ENCODE results near the gene ST14. TPM values are rescaled to one million over a fixed set of nuclear protein-coding genes. Genes with fewer than 3 reads are reported as not detected.

Gene ST14
- total RNA-seq, 4 donors from 2014 or later: 335 to 641 (median 446) TPM

DNA sequence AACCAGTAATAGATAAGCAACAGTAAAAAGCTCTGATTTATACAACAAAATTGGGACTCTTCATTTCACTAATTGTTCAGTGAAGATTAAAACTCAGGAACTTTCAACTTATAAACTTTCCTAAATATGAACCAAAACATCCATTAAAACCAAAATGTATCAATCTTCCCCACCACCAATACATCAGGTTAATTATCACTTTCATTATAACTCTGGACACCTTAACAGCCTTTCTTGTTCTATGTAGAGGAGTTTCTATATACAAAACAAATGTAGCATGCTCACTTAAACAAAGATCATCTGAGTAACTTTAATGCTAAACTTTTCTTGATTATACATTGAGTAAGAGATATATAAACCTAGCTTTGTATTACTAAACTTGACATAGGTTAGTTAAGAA lies 74.7 kb downstream of the ST14 start:
- intact Hi-C loops (cut with DNase I; ENCODE audit: low total_unique reads) (no loop called here), in situ Hi-C loops (cut with MboI; ENCODE audit: low pct_ligation_motif_present in 1 of 4, low pct_unique_long_range_greater_than_20kb in 1 of 4, low sequenced_read_pairs in 3 of 4) (no loop called here)
- Histone ChIP-seq H3K4me1 (no peaks in the 10 kb centered on the region), H3K27ac (no peak overlapping the region), H3K27me3 (no peaks in the 10 kb centered on the region), H3K4me3 (no peak overlapping the region), H3K9me3 (no peaks in the 10 kb centered on the region), H3K36me3 (peaks cover 0 to 45% (median 4%) of the 10 kb centered on the region in 4 donors)
- DNase-seq: no peak
- TF ChIP-seq EP300 (IDR thresholded peaks at IDR 0.05; ENCODE audit: low read depth): no peak
- TF ChIP-seq, protein P1, sequence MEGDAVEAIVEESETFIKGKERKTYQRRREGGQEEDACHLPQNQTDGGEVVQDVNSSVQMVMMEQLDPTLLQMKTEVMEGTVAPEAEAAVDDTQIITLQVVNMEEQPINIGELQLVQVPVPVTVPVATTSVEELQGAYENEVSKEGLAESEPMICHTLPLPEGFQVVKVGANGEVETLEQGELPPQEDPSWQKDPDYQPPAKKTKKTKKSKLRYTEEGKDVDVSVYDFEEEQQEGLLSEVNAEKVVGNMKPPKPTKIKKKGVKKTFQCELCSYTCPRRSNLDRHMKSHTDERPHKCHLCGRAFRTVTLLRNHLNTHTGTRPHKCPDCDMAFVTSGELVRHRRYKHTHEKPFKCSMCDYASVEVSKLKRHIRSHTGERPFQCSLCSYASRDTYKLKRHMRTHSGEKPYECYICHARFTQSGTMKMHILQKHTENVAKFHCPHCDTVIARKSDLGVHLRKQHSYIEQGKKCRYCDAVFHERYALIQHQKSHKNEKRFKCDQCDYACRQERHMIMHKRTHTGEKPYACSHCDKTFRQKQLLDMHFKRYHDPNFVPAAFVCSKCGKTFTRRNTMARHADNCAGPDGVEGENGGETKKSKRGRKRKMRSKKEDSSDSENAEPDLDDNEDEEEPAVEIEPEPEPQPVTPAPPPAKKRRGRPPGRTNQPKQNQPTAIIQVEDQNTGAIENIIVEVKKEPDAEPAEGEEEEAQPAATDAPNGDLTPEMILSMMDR (IDR thresholded peaks at IDR 0.05): no peak
- TF ChIP-seq POLR2A (IDR thresholded peaks at IDR 0.05): no peak
- TF ChIP-seq POLR2AphosphoS5 (IDR thresholded peaks at IDR 0.05): no peak

DNA sequence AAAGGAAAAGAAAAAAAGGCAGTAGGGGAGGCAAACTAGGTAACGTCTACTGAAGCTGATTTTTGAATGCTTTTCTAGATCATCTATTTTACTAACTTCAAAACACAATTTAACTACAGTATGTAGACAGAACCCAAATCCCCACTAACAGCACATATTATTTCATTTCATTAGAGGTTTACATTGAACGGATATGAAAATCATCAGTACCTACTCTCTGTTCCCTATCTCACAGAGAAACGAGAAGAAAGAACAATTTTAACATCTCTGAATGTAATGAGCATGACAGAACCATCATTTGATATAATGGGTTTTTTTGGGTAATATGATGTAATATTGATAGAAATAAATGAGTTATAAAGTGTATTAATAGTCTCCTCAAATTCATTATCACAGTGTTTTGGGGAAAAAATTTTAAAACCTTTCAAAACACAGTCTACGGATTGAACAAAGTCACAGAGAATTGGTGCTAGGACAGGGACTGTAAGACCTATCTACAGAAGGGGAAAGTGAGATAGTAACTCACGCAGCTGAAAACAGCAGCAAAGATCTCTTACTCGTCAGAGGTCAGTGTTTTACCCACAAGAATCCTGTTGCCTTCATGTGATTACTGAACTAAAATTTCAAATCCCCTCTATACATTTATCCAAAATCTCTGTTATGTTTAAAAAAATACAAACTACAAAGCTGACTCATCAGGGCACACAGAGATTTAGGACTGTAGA lies 77.9 kb downstream of the ST14 start:
- no peaks in the 10 kb centered on the region for H3K27me3 ChIP-seq
- H3K36me3 ChIP-seq: peaks cover 0 to 36% (median 4%) of the 10 kb centered on the region in 4 donors
- H3K27ac ChIP-seq: no peak overlapping the region
- intact Hi-C loops (cut with DNase I; ENCODE audit: low total_unique reads): no loop called here
- no peaks in the 10 kb centered on the region for H3K9me3 ChIP-seq
- WGBS, 2 donors (ENCODE audit: low coverage in 1 of 2): 84 to 88% methylated on average over 6 of the region's 6 CpGs
- H3K4me3 ChIP-seq: no peak overlapping the region
- DNase-seq: no peak
- no peaks in the 10 kb centered on the region for H3K4me1 ChIP-seq
- TF ChIP-seq POLR2A (IDR thresholded peaks at IDR 0.05): no peak
- no peak for TF ChIP-seq POLR2AphosphoS5 (IDR thresholded peaks at IDR 0.05)
- TF ChIP-seq, protein P1 (IDR thresholded peaks at IDR 0.05): no peak
- TF ChIP-seq EP300 (IDR thresholded peaks at IDR 0.05; ENCODE audit: low read depth): no peak
- in situ Hi-C loops (cut with MboI; ENCODE audit: low pct_ligation_motif_present in 1 of 4, low pct_unique_long_range_greater_than_20kb in 1 of 4, low sequenced_read_pairs in 3 of 4): no loop called here

DNA sequence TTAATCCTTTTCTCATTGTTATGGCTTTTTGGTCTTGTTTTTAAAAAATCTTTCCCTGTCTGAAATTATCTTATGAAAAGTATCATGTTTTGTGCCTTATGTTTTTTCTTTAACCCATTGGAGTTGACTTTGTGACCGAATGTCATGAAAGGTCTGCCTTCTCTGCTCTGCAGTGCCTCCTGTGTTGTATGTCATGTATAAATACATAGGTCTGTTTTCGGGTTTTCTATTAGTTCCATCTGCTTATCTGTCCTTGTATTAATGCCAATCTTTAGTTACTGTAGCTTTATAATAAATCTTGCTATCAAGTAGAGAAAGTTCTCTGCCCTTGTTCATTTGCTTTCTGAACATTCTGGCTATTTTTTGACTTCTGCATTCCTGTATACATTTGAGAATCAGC lies 82.1 kb downstream of the ST14 start:
- no peaks in the 10 kb centered on the region for H3K27me3 ChIP-seq
- H3K4me1 ChIP-seq: peaks cover 0 to 17% (median 9%) of the 10 kb centered on the region in 4 donors
- H3K36me3 ChIP-seq: peaks cover 0 to 16% (median 4%) of the 10 kb centered on the region in 4 donors
- intact Hi-C loops (cut with DNase I; ENCODE audit: low total_unique reads): no loop called here
- 94 to 100% methylated on average over 2 of the region's 2 CpGs for WGBS, 2 donors (ENCODE audit: low coverage in 1 of 2)
- DNase-seq: no peak
- TF ChIP-seq EP300 (IDR thresholded peaks at IDR 0.05; ENCODE audit: low read depth) (no peak), POLR2A (IDR thresholded peaks at IDR 0.05) (no peak), POLR2AphosphoS5 (IDR thresholded peaks at IDR 0.05) (no peak)
- TF ChIP-seq, protein P1 (IDR thresholded peaks at IDR 0.05): no peak
- no peak overlapping the region for H3K27ac ChIP-seq
- in situ Hi-C loops (cut with MboI; ENCODE audit: low pct_ligation_motif_present in 1 of 4, low pct_unique_long_range_greater_than_20kb in 1 of 4, low sequenced_read_pairs in 3 of 4): no loop called here
- no peaks in the 10 kb centered on the region for H3K9me3 ChIP-seq
- no peak overlapping the region for H3K4me3 ChIP-seq

DNA sequence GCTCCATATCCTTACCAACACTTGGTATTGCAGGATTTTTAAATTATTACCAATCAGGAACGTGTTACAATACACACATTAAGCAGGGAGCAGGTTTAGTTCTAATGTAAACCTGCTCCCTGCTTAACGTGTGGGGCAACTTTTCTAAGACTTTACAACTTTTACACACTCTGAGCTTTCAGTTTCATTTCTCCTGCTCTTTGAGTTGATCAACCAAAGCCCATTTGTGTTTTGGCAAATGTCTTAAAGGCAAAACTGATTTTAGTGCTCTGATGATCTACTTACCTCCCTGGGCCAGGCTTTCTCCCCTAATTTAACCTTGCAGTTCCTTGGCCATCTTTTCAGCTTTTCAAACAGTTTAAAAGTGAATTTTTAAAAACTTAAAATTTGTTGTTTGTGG lies 84.2 kb downstream of the ST14 start:
- in situ Hi-C loops (cut with MboI; ENCODE audit: low pct_ligation_motif_present in 1 of 4, low pct_unique_long_range_greater_than_20kb in 1 of 4, low sequenced_read_pairs in 3 of 4) (no loop called here), intact Hi-C loops (cut with DNase I; ENCODE audit: low total_unique reads) (no loop called here)
- Histone ChIP-seq H3K4me3 (no peak overlapping the region), H3K27ac (no peak overlapping the region), H3K9me3 (no peaks in the 10 kb centered on the region), H3K27me3 (no peaks in the 10 kb centered on the region), H3K36me3 (peaks cover 0 to 2% (median under 1%) of the 10 kb centered on the region in 4 donors), H3K4me1 (peaks cover 0 to 21% (median 9%) of the 10 kb centered on the region in 4 donors)
- DNase-seq: no peak
- TF ChIP-seq, protein P1 (IDR thresholded peaks at IDR 0.05): no peak
- TF ChIP-seq POLR2AphosphoS5 (IDR thresholded peaks at IDR 0.05): no peak
- TF ChIP-seq EP300 (IDR thresholded peaks at IDR 0.05; ENCODE audit: low read depth): no peak
- TF ChIP-seq POLR2A (IDR thresholded peaks at IDR 0.05): no peak
- WGBS, 2 donors (ENCODE audit: low coverage in 1 of 2): 28 to 50% methylated on average over 2 of the region's 2 CpGs
